ENCODE data around the gene TMEM163. TPM values are rescaled to one million over a fixed set of nuclear protein-coding genes. Genes with fewer than 3 reads are reported as not detected.

Gene TMEM163
- total RNA-seq, 2 donors from 2014 or later = 0.24 TPM; not detected in 1

GRCh38 chr2:134682726-134683125 lies 36.1 kb downstream of the TMEM163 start:
- H3K4me3 Mint-ChIP-seq = no peak overlapping the region
- WGBS, 2 experiments (ENCODE audit: insufficient coverage in 1 of 2, insufficient read length in 1 of 2) = 96 to 100% methylated on average over 2 to 3 of the region's 3 CpGs
- H3K36me3 Mint-ChIP-seq (ENCODE audit: low read depth) = no peaks in the 10 kb centered on the region
- H3K9ac ChIP-seq (ENCODE audit: extremely low read depth, low read length, poor library complexity, severe bottlenecking) = no peak overlapping the region
- no peaks in the 10 kb centered on the region for H3K4me1 ChIP-seq (ENCODE audit: control insufficient read depth, insufficient read depth, low read length)
- no peak overlapping the region for H3K4me3 ChIP-seq (ENCODE audit: low read length)
- no peaks in the 10 kb centered on the region for H3K9me3 Mint-ChIP-seq
- peaks cover 15% of the 10 kb centered on the region for H3K27me3 Mint-ChIP-seq (ENCODE audit: insufficient read depth)
- no peak overlapping the region for H3K27ac ChIP-seq (ENCODE audit: low read depth, low read length)
- no peaks in the 10 kb centered on the region for H3K36me3 ChIP-seq (ENCODE audit: control insufficient read depth, insufficient read depth, low read length)
- peaks cover 3% of the 10 kb centered on the region for H3K4me1 Mint-ChIP-seq
- no peak overlapping the region for H3K27ac Mint-ChIP-seq
- DNase-seq = no peak
- H3K27me3 ChIP-seq (ENCODE audit: control insufficient read depth, insufficient read depth, low read length, poor library complexity, severe bottlenecking) = peaks cover 17% of the 10 kb centered on the region
- TF ChIP-seq CTCF (conservative IDR thresholded peaks at IDR 0.05) = no peak
- H3K9me3 ChIP-seq (ENCODE audit: control insufficient read depth, low read length) = no peaks in the 10 kb centered on the region

GRCh38 chr2:134681201-134681600 lies 37.6 kb downstream of the TMEM163 start:
- H3K4me1 ChIP-seq (ENCODE audit: control insufficient read depth, insufficient read depth, low read length) = no peaks in the 10 kb centered on the region
- no peaks in the 10 kb centered on the region for H3K9me3 Mint-ChIP-seq
- no peak overlapping the region for H3K27ac ChIP-seq (ENCODE audit: low read depth, low read length)
- H3K4me1 Mint-ChIP-seq = peaks cover 3% of the 10 kb centered on the region
- no peak overlapping the region for H3K27ac Mint-ChIP-seq
- H3K9ac ChIP-seq (ENCODE audit: extremely low read depth, low read length, poor library complexity, severe bottlenecking) = no peak overlapping the region
- WGBS, 2 experiments (ENCODE audit: insufficient coverage in 1 of 2, insufficient read length in 1 of 2) = 92 to 93% methylated on average over 5 to 8 of the region's 8 CpGs
- peaks cover 22% of the 10 kb centered on the region for H3K27me3 ChIP-seq (ENCODE audit: control insufficient read depth, insufficient read depth, low read length, poor library complexity, severe bottlenecking)
- no peaks in the 10 kb centered on the region for H3K9me3 ChIP-seq (ENCODE audit: control insufficient read depth, low read length)
- no peak for TF ChIP-seq CTCF (conservative IDR thresholded peaks at IDR 0.05)
- H3K4me3 ChIP-seq (ENCODE audit: low read length) = no peak overlapping the region
- no peak overlapping the region for H3K4me3 Mint-ChIP-seq
- H3K27me3 Mint-ChIP-seq (ENCODE audit: insufficient read depth) = peaks cover 16% of the 10 kb centered on the region
- no peak for DNase-seq
- H3K36me3 Mint-ChIP-seq (ENCODE audit: low read depth) = no peaks in the 10 kb centered on the region
- no peaks in the 10 kb centered on the region for H3K36me3 ChIP-seq (ENCODE audit: control insufficient read depth, insufficient read depth, low read length)

GRCh38 chr2:134679745-134680144 lies 39.1 kb downstream of the TMEM163 start:
- Histone ChIP-seq H3K4me1 (ENCODE audit: control insufficient read depth, insufficient read depth, low read length) (no peaks in the 10 kb centered on the region), H3K36me3 (ENCODE audit: control insufficient read depth, insufficient read depth, low read length) (no peaks in the 10 kb centered on the region), H3K27ac (ENCODE audit: low read depth, low read length) (no peak overlapping the region), H3K27me3 (ENCODE audit: control insufficient read depth, insufficient read depth, low read length, poor library complexity, severe bottlenecking) (peaks cover 30% of the 10 kb centered on the region), H3K9ac (ENCODE audit: extremely low read depth, low read length, poor library complexity, severe bottlenecking) (no peak overlapping the region), H3K9me3 (ENCODE audit: control insufficient read depth, low read length) (no peaks in the 10 kb centered on the region), H3K4me3 (ENCODE audit: low read length) (no peak overlapping the region)
- TF ChIP-seq CTCF (conservative IDR thresholded peaks at IDR 0.05) = no peak
- Mint-ChIP-seq H3K27ac (no peak overlapping the region), H3K27me3 (ENCODE audit: insufficient read depth) (peaks cover 16% of the 10 kb centered on the region), H3K4me3 (no peak overlapping the region), H3K36me3 (ENCODE audit: low read depth) (no peaks in the 10 kb centered on the region), H3K4me1 (peaks cover 3% of the 10 kb centered on the region), H3K9me3 (no peaks in the 10 kb centered on the region)
- DNase-seq = no peak
- 85 to 100% methylated on average over 1 to 6 of the region's 6 CpGs for WGBS, 2 experiments (ENCODE audit: insufficient coverage in 1 of 2, insufficient read length in 1 of 2)
